ENCODE data around the gene RSPO4.

GRCh38 chr20:1034415-1034789 is 32.3 kb upstream of the RSPO4 start:
- no peak for TF ChIP-seq POLR2AphosphoS5 (IDR thresholded peaks at IDR 0.05; ENCODE audit: borderline replicate concordance, low read depth, low read length)
- no peak for TF ChIP-seq FOXP2 (optimal IDR thresholded peaks at IDR 0.05; ENCODE audit: control extremely low read depth, extremely low read length, insufficient read depth)
